Astrocyte (in vitro differentiated cells and primary cell): ENCODE results near the gene DBP. TPM values are rescaled to one million over a fixed set of nuclear protein-coding genes. Genes with fewer than 3 reads are reported as not detected.
"Not testable (repeated sequence)": the region's sequence is repeated elsewhere in the genome, so short reads cannot be mapped to it uniquely, and the experiment has no call there.

Source experiments
- DNase-seq: peaks from one replicate; pipeline ENCODE4 v3.0.0-alpha.2; 2010; ENCODE audit warnings: low read depth
- FAIRE-seq: peaks from 2 replicates; lab custom pipeline; 2011; peaks lifted over from hg19 to GRCh38; lab: Jason Lieb, UNC
- H2AFZ ChIP-seq: 2 replicates; pipeline ENCODE4 v1.6.0; 2012; ENCODE audit warnings: low read depth, low read length, inconsistent platforms
- H3K27ac ChIP-seq: 2 replicates; pipeline ENCODE4 v1.5.1; 2011; ENCODE audit warnings: low read depth, low read length, inconsistent platforms
- H3K27me3 ChIP-seq: 2 replicates; pipeline ENCODE4 v1.6.0; 2011; ENCODE audit warnings: low read length, inconsistent platforms; ENCODE audit not compliant: insufficient read depth
- H3K36me3 ChIP-seq: 2 replicates; pipeline ENCODE4 v1.5.1; 2011; ENCODE audit warnings: low read length, inconsistent platforms; ENCODE audit not compliant: insufficient read depth
- H3K4me1 ChIP-seq: 2 replicates; pipeline ENCODE4 v1.5.1; 2011; ENCODE audit warnings: low read length, inconsistent platforms; ENCODE audit not compliant: insufficient read depth
- H3K4me2 ChIP-seq: 2 replicates; pipeline ENCODE4 v1.6.0; 2012; ENCODE audit warnings: low read length, inconsistent platforms
- H3K4me3 ChIP-seq: 2 replicates; pipeline ENCODE4 v1.5.1; 2011; ENCODE audit warnings: low read depth, mild to moderate bottlenecking, low read length, inconsistent platforms; ENCODE audit not compliant: insufficient read depth
- H3K79me2 ChIP-seq: 2 replicates; pipeline ENCODE4 v1.6.0; 2012; ENCODE audit warnings: mild to moderate bottlenecking, low read length, inconsistent platforms; ENCODE audit not compliant: insufficient read depth
- H3K9ac ChIP-seq: 2 replicates; pipeline ENCODE4 v1.6.0; 2012; ENCODE audit warnings: mild to moderate bottlenecking, low read length, inconsistent platforms
- H3K9me3 ChIP-seq: 2 replicates; pipeline ENCODE4 v1.5.1; 2012; ENCODE audit warnings: low read depth, mild to moderate bottlenecking, low read length, inconsistent platforms; ENCODE audit not compliant: insufficient read depth
- H4K20me1 ChIP-seq: 2 replicates; pipeline ENCODE4 v1.6.0; 2012; ENCODE audit warnings: low read length, inconsistent platforms; ENCODE audit not compliant: insufficient read depth
- H3K27ac Mint-ChIP-seq: one replicate; pipeline ENCODE4 v1.8.0; 2021; ENCODE audit warnings: mild to moderate bottlenecking, mixed read lengths; ENCODE audit not compliant: unreplicated experiment
- H3K27me3 Mint-ChIP-seq: one replicate; pipeline ENCODE4 v1.8.0; 2021; ENCODE audit warnings: low read depth, mixed read lengths; ENCODE audit not compliant: unreplicated experiment
- H3K36me3 Mint-ChIP-seq: one replicate; pipeline ENCODE4 v1.8.0; 2021; ENCODE audit warnings: low read depth, mixed read lengths; ENCODE audit not compliant: unreplicated experiment
- H3K4me1 Mint-ChIP-seq: one replicate; pipeline ENCODE4 v1.8.0; 2021; ENCODE audit warnings: low read depth, mixed read lengths; ENCODE audit not compliant: unreplicated experiment
- H3K4me3 Mint-ChIP-seq: one replicate; pipeline ENCODE4 v1.8.0; 2021; ENCODE audit warnings: mild to moderate bottlenecking, moderate library complexity, mixed read lengths; ENCODE audit not compliant: unreplicated experiment
- H3K9me3 Mint-ChIP-seq: one replicate; pipeline ENCODE4 v1.8.0; 2021; ENCODE audit warnings: mild to moderate bottlenecking, mixed read lengths; ENCODE audit not compliant: unreplicated experiment
- CTCF ChIP-seq: IDR thresholded peaks from 2 replicates; pipeline ENCODE4 v1.5.1; 2011; ENCODE audit warnings: low read depth, mild to moderate bottlenecking, inconsistent platforms, low read length, moderate library complexity; ENCODE audit not compliant: insufficient read depth
- EZH2 ChIP-seq: IDR thresholded peaks from 2 replicates; pipeline ENCODE4 v1.6.1; 2012; ENCODE audit warnings: mild to moderate bottlenecking, low read length, inconsistent platforms; ENCODE audit not compliant: insufficient read depth
- total RNA-seq: library from RNA; stranded (reverse); gene quantifications from 2 replicates; pipeline ENCODE4 v1.2.1, GENCODE V29; 2021

Gene DBP
- total RNA-seq, 1 donor from 2014 or later = 1.2 TPM

- no peak overlapping the region for H3K27ac ChIP-seq
- H3K4me1 ChIP-seq = peaks cover 6% of the 10 kb centered on the region
- H3K79me2 ChIP-seq = no peaks in the 10 kb centered on the region
- TF ChIP-seq EZH2 (no peak), CTCF (no peak)
- FAIRE-seq (no peak), DNase-seq (no peak)
- no peak overlapping the region for H3K9ac ChIP-seq
- Mint-ChIP-seq H3K27me3 (peaks cover 25% of the 10 kb centered on the region), H3K9me3 (no peaks in the 10 kb centered on the region), H3K4me3 (no peak overlapping the region), H3K4me1 (no peaks in the 10 kb centered on the region), H3K36me3 (no peaks in the 10 kb centered on the region), H3K27ac (no peak overlapping the region)
- H3K4me3 ChIP-seq = no peak overlapping the region
- H3K9me3 ChIP-seq = no peaks in the 10 kb centered on the region
- no peaks in the 10 kb centered on the region for H3K36me3 ChIP-seq
- H3K4me2 ChIP-seq = no peak overlapping the region
- peaks cover 10% of the 10 kb centered on the region for H3K27me3 ChIP-seq
- no peaks in the 10 kb centered on the region for H4K20me1 ChIP-seq
- H2AFZ ChIP-seq = no peak overlapping the region
Measured at GRCh38 chr19:48680436-48681126, 43.4 kb upstream of the DBP start.

GRCh38 chr19:48680006-48680405 is 42.8 kb upstream of the DBP start:
- H3K4me2 ChIP-seq, H2AFZ ChIP-seq, H3K9me3 Mint-ChIP-seq, H3K27ac ChIP-seq, H3K4me3 ChIP-seq, H3K36me3 ChIP-seq, H3K4me3 Mint-ChIP-seq, H3K9me3 ChIP-seq, FAIRE-seq, H3K4me1 Mint-ChIP-seq, H4K20me1 ChIP-seq, H3K27ac Mint-ChIP-seq, H3K79me2 ChIP-seq, H3K9ac ChIP-seq, H3K4me1 ChIP-seq, DNase-seq, H3K36me3 Mint-ChIP-seq: not testable (repeated sequence)
- H3K27me3 ChIP-seq = peaks cover 10% of the 10 kb centered on the region
- H3K27me3 Mint-ChIP-seq = peaks cover 31% of the 10 kb centered on the region

- Mint-ChIP-seq H3K9me3 (no peaks in the 10 kb centered on the region), H3K4me1 (no peaks in the 10 kb centered on the region)
Measured at GRCh38 chr19:48678201-48678600, 41.0 kb upstream of the DBP start.

More at GRCh38 chr19:48678201-48678600, 41.0 kb upstream of the DBP start:
- Mint-ChIP-seq H3K4me3 (no peak overlapping the region), H3K27ac (no peak overlapping the region), H3K36me3 (no peaks in the 10 kb centered on the region), H3K27me3 (peaks cover 30% of the 10 kb centered on the region)
- no peak overlapping the region for H2AFZ ChIP-seq
- no peak overlapping the region for H3K9ac ChIP-seq
- no peak overlapping the region for H3K4me3 ChIP-seq
- TF ChIP-seq CTCF = no peak
- TF ChIP-seq EZH2 = no peak
- H3K4me2 ChIP-seq = no peak overlapping the region
- H3K36me3 ChIP-seq = no peaks in the 10 kb centered on the region
- no peaks in the 10 kb centered on the region for H3K9me3 ChIP-seq
- H3K79me2 ChIP-seq = no peaks in the 10 kb centered on the region
- FAIRE-seq (no peak), DNase-seq (no peak)
- no peak overlapping the region for H3K27ac ChIP-seq
- H4K20me1 ChIP-seq = no peaks in the 10 kb centered on the region
- H3K4me1 ChIP-seq = peaks cover 6% of the 10 kb centered on the region
- H3K27me3 ChIP-seq = peaks cover 3% of the 10 kb centered on the region
